Tibial nerve (tissue), 4 donors: ENCODE results near the gene FST. TPM values are rescaled to one million over a fixed set of nuclear protein-coding genes. Genes with fewer than 3 reads are reported as not detected.
A peak's percentile ranks its signal among the peaks of the same experiment; 100 is the strongest.

Experiments used
- DNase-seq, 2 donors: peaks; one replicate each; pipeline ENCODE4 v3.0.0-alpha.2; 2019; ENCODE audit warnings: low spot score in 2 of 2
- H3K27ac ChIP-seq, 4 donors: fragments of 200-600 bp; sonication (generic) in 3 of 4; one replicate each; pipeline ENCODE4 v1.5.1; 2017 to 2019; ENCODE audit warnings: mild to moderate bottlenecking in 1 of 4
- H3K27me3 ChIP-seq, 2 donors: fragments of 200-600 bp; sonication (generic) in 1 of 2; one replicate each; pipeline versions ENCODE4 v1.5.1 to v1.6.0; 2017 to 2019
- H3K36me3 ChIP-seq, 3 donors: fragments of 200-600 bp; sonication (generic); one replicate each; pipeline ENCODE4 v1.5.1; 2018 to 2019
- H3K4me1 ChIP-seq, 4 donors: fragments of 200-600 bp; sonication (generic) in 3 of 4; one replicate each; pipeline ENCODE4 v1.5.1; 2017 to 2019
- H3K4me3 ChIP-seq, 4 donors: fragments of 200-600 bp; sonication (generic) in 3 of 4; one replicate each; pipeline ENCODE4 v1.5.1; 2017 to 2019; ENCODE audit warnings: mild to moderate bottlenecking in 1 of 4, moderate library complexity in 1 of 4
- H3K9me3 ChIP-seq, 4 donors: fragments of 200-600 bp; sonication (generic) in 3 of 4; one replicate each; pipeline ENCODE4 v1.5.1; 2017 to 2019
- EP300 ChIP-seq, 2 donors: sonication (generic); formaldehyde crosslinking; IDR thresholded peaks; one replicate each; pipeline ENCODE4 v1.6.1; 2017; ENCODE audit warnings: antibody characterized with exemption in 2 of 2, mild to moderate bottlenecking in 1 of 2
- POLR2A ChIP-seq, 2 donors: fragments of 450-650 bp; IDR thresholded peaks; one replicate each; pipeline ENCODE4 v1.6.1; 2017; ENCODE audit warnings: antibody characterized with exemption in 2 of 2, mild to moderate bottlenecking in 2 of 2, moderate library complexity in 2 of 2
- WGBS, 2 donors: methylation state at CpG; one replicate each; pipeline ENCODE4 v1.1.5; 2018; 5-methylcytosine and 5-hydroxymethylcytosine counted together
- total RNA-seq, 4 donors: library from RNA; depleted of rRNA; stranded (reverse); fragments of >200 nt; gene quantifications; one replicate each; pipeline ENCODE4 v1.1.0, GENCODE V29; 2016
- TF ChIP-seq, protein P1 (sequence below), 5 experiments: fragments of 200-600 bp in 3 of 5; fragments of 450-650 bp in 2 of 5; sonication (generic) in 3 of 5; IDR thresholded peaks; one replicate each; pipeline ENCODE4 v1.5.1; 2016 to 2019; ENCODE audit warnings: antibody characterized with exemption in 5 of 5, mild to moderate bottlenecking in 3 of 5, moderate library complexity in 2 of 5

FST gene
- total RNA-seq, 4 donors from 2014 or later: 1.8 to 27.3 (median 12.9) TPM

GRCh38 chr5:53478411-53479044 lies 1.9 kb upstream of the FST start:
- DNase-seq: peak in 1 of 2 donors; percentile 50
- peak overlapping the region; percentile 33 to 88 (median 72) for H3K4me3 ChIP-seq
- WGBS, 2 donors: 0 to 1% methylated on average over 26 of the region's 26 CpGs
- H3K27me3 ChIP-seq: no peaks in the 10 kb centered on the region
- H3K9me3 ChIP-seq: no peaks in the 10 kb centered on the region
- no peaks in the 10 kb centered on the region for H3K36me3 ChIP-seq
- peaks cover 0 to 50% (median 4%) of the 10 kb centered on the region in 4 donors for H3K4me1 ChIP-seq
- H3K27ac ChIP-seq: peak overlapping the region in 3 of 4 donors; percentile 20 to 85 (median 21)
- TF ChIP-seq POLR2A (IDR thresholded peaks at IDR 0.05) (no peak), EP300 (IDR thresholded peaks at IDR 0.05) (no peak)
- TF ChIP-seq, protein P1, sequence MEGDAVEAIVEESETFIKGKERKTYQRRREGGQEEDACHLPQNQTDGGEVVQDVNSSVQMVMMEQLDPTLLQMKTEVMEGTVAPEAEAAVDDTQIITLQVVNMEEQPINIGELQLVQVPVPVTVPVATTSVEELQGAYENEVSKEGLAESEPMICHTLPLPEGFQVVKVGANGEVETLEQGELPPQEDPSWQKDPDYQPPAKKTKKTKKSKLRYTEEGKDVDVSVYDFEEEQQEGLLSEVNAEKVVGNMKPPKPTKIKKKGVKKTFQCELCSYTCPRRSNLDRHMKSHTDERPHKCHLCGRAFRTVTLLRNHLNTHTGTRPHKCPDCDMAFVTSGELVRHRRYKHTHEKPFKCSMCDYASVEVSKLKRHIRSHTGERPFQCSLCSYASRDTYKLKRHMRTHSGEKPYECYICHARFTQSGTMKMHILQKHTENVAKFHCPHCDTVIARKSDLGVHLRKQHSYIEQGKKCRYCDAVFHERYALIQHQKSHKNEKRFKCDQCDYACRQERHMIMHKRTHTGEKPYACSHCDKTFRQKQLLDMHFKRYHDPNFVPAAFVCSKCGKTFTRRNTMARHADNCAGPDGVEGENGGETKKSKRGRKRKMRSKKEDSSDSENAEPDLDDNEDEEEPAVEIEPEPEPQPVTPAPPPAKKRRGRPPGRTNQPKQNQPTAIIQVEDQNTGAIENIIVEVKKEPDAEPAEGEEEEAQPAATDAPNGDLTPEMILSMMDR (IDR thresholded peaks at IDR 0.05): peak; percentile 46 to 60 (median 51)

- 1% methylated on average over 15 of the region's 15 CpGs for WGBS, 2 donors
- H3K4me3 ChIP-seq: peak overlapping the region; percentile 33 to 88 (median 72)
- H3K27me3 ChIP-seq: no peaks in the 10 kb centered on the region
- no peaks in the 10 kb centered on the region for H3K9me3 ChIP-seq
- no peaks in the 10 kb centered on the region for H3K36me3 ChIP-seq
- DNase-seq: no peak
- peak overlapping the region; percentile 24 to 90 (median 74) for H3K27ac ChIP-seq
- TF ChIP-seq, protein P1 (IDR thresholded peaks at IDR 0.05): no peak
- TF ChIP-seq EP300 (IDR thresholded peaks at IDR 0.05) (no peak), POLR2A (IDR thresholded peaks at IDR 0.05) (no peak)
- peaks cover 0 to 50% (median 4%) of the 10 kb centered on the region in 4 donors for H3K4me1 ChIP-seq
Observed at GRCh38 chr5:53479045-53479589, 1.3 kb upstream of the FST start.

- peak; percentile 49 to 64 for DNase-seq
- TF ChIP-seq POLR2A (IDR thresholded peaks at IDR 0.05) (no peak), EP300 (IDR thresholded peaks at IDR 0.05) (peak in 1 of 2 donors; percentile 33)
- TF ChIP-seq, protein P1 (IDR thresholded peaks at IDR 0.05): no peak
- peaks cover 0 to 50% (median 4%) of the 10 kb centered on the region in 4 donors for H3K4me1 ChIP-seq
- H3K9me3 ChIP-seq: no peaks in the 10 kb centered on the region
- WGBS, 2 donors: 1% methylated on average over 37 to 60 of the region's 81 CpGs
- H3K27ac ChIP-seq: peak overlapping the region; percentile 24 to 90 (median 74)
- H3K27me3 ChIP-seq: no peaks in the 10 kb centered on the region
- no peaks in the 10 kb centered on the region for H3K36me3 ChIP-seq
- peak overlapping the region; percentile 33 to 88 (median 72) for H3K4me3 ChIP-seq
Observed at GRCh38 chr5:53479590-53480415, 626 bp upstream of the FST start.

GRCh38 chr5:53481159-53481886 lies 894 bp downstream of the FST start:
- H3K27ac ChIP-seq: peak overlapping the region in 3 of 4 donors; percentile 61 to 90 (median 77)
- no peaks in the 10 kb centered on the region for H3K27me3 ChIP-seq
- DNase-seq: no peak
- H3K4me1 ChIP-seq: peaks cover 0 to 49% (median 4%) of the 10 kb centered on the region in 4 donors
- H3K9me3 ChIP-seq: no peaks in the 10 kb centered on the region
- peak overlapping the region; percentile 33 to 88 (median 72) for H3K4me3 ChIP-seq
- TF ChIP-seq, protein P1 (IDR thresholded peaks at IDR 0.05): no peak
- TF ChIP-seq EP300 (IDR thresholded peaks at IDR 0.05) (no peak), POLR2A (IDR thresholded peaks at IDR 0.05) (no peak)
- no peaks in the 10 kb centered on the region for H3K36me3 ChIP-seq
- WGBS, 2 donors: 1 to 3% methylated on average over 7 of the region's 7 CpGs
